Measurements from ENCODE around the gene SMIM35.

SMIM35 gene

GRCh38 chr11:118042141-118042540, 44.6 kb downstream of the SMIM35 start:
- no peak for DNase-seq (ENCODE audit: low read depth, low spot score)
- no peak overlapping the region for H3K4me3 ChIP-seq (ENCODE audit: low read depth, low read length)
- in situ Hi-C loops (cut with HindIII; ENCODE audit: low sequenced_read_pairs) = no loop called here
- TF ChIP-seq, protein P1, sequence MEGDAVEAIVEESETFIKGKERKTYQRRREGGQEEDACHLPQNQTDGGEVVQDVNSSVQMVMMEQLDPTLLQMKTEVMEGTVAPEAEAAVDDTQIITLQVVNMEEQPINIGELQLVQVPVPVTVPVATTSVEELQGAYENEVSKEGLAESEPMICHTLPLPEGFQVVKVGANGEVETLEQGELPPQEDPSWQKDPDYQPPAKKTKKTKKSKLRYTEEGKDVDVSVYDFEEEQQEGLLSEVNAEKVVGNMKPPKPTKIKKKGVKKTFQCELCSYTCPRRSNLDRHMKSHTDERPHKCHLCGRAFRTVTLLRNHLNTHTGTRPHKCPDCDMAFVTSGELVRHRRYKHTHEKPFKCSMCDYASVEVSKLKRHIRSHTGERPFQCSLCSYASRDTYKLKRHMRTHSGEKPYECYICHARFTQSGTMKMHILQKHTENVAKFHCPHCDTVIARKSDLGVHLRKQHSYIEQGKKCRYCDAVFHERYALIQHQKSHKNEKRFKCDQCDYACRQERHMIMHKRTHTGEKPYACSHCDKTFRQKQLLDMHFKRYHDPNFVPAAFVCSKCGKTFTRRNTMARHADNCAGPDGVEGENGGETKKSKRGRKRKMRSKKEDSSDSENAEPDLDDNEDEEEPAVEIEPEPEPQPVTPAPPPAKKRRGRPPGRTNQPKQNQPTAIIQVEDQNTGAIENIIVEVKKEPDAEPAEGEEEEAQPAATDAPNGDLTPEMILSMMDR (IDR thresholded peaks at IDR 0.05; ENCODE audit: low read depth, low read length) = no peak

DNA sequence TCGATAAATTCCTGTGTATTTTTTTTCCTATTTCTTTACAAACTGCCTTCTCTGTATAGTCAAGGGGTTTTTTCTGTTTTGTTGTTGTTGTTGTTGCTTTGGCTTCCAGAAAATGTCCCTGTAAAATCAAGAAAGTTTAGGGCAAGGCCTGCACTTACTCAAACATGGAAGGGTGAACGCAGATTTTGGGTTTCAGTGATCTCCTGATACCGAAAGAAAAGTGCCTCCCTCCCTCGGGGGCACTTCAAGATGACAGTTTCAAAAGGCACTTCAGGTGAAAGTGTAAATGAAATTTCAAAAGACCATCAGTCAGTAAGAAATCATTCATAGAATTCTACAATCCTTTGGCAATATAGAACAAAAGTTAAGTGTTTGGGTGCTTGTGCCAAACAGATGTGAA, 53.3 kb downstream of the SMIM35 start:
- H3K4me3 ChIP-seq (ENCODE audit: low read depth, low read length) = no peak overlapping the region
- DNase-seq (ENCODE audit: low read depth, low spot score) = no peak
- in situ Hi-C loops (cut with HindIII; ENCODE audit: low sequenced_read_pairs) = no loop called here
- TF ChIP-seq, protein P1 (IDR thresholded peaks at IDR 0.05; ENCODE audit: low read depth, low read length) = no peak

GRCh38 chr11:118028626-118029025, 58.1 kb downstream of the SMIM35 start:
- no peak for DNase-seq (ENCODE audit: low read depth, low spot score)
- TF ChIP-seq, protein P1 (IDR thresholded peaks at IDR 0.05; ENCODE audit: low read depth, low read length) = no peak
- H3K4me3 ChIP-seq (ENCODE audit: low read depth, low read length) = no peak overlapping the region
- in situ Hi-C loops (cut with HindIII; ENCODE audit: low sequenced_read_pairs) = no loop called here

GRCh38 chr11:118027694-118028093, 59.1 kb downstream of the SMIM35 start:
- no peak overlapping the region for H3K4me3 ChIP-seq (ENCODE audit: low read depth, low read length)
- DNase-seq (ENCODE audit: low read depth, low spot score) = no peak
- TF ChIP-seq, protein P1 (IDR thresholded peaks at IDR 0.05; ENCODE audit: low read depth, low read length) = no peak
- in situ Hi-C loops (cut with HindIII; ENCODE audit: low sequenced_read_pairs) = no loop called here

GRCh38 chr11:118021146-118021545, 65.6 kb downstream of the SMIM35 start:
- in situ Hi-C loops (cut with HindIII; ENCODE audit: low sequenced_read_pairs) = no loop called here
- DNase-seq (ENCODE audit: low read depth, low spot score) = no peak
- no peak overlapping the region for H3K4me3 ChIP-seq (ENCODE audit: low read depth, low read length)
- TF ChIP-seq, protein P1 (IDR thresholded peaks at IDR 0.05; ENCODE audit: low read depth, low read length) = no peak

DNA sequence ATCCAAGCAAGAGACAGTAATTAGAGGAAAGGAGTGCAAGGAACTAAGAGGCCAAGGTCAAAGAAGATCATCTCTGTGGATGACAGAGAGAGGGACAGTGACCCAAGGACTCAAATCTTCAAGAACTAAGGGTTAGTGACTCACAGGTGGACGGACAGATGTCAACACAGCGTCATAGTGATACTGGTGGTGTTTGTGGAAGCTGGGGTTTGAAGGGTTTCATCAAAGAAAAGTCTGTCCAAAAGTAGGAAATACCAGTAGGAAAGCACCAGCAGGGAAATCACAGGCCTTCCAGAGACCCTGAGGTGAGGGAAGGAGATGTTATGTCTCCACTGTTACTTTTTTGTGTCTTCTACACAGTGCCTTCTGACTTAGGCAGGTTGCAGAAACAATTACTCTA, 68.4 kb downstream of the SMIM35 start:
- in situ Hi-C loops (cut with HindIII; ENCODE audit: low sequenced_read_pairs) = no loop called here
- H3K4me3 ChIP-seq (ENCODE audit: low read depth, low read length) = no peak overlapping the region
- no peak for DNase-seq (ENCODE audit: low read depth, low spot score)
- TF ChIP-seq, protein P1 (IDR thresholded peaks at IDR 0.05; ENCODE audit: low read depth, low read length) = no peak
